ENCODE results near the gene HLCS.

Gene HLCS

GRCh38 chr21:36733857-36734256, 232.6 kb downstream of the HLCS start:
- TF ChIP-seq CTCF (IDR thresholded peaks at IDR 0.05; ENCODE audit: low read depth, low read length), result no peak
- no peak overlapping the region for H3K4me3 ChIP-seq (ENCODE audit: low read depth, low read length)

- no peak overlapping the region for H3K4me3 ChIP-seq (ENCODE audit: low read depth, low read length)
- TF ChIP-seq CTCF (IDR thresholded peaks at IDR 0.05; ENCODE audit: low read depth, low read length), result no peak
Measured at GRCh38 chr21:36732761-36733160, 233.7 kb downstream of the HLCS start.

- H3K4me3 ChIP-seq (ENCODE audit: low read depth, low read length), result no peak overlapping the region
- TF ChIP-seq CTCF (IDR thresholded peaks at IDR 0.05; ENCODE audit: low read depth, low read length), result no peak
Measured at GRCh38 chr21:36732217-36732616, 234.3 kb downstream of the HLCS start.

GRCh38 chr21:36730291-36731281, 235.9 kb downstream of the HLCS start:
- H3K4me3 ChIP-seq (ENCODE audit: low read depth, low read length), result no peak overlapping the region

GRCh38 chr21:36729310-36729970, 237.0 kb downstream of the HLCS start:
- no peak for TF ChIP-seq CTCF (IDR thresholded peaks at IDR 0.05; ENCODE audit: low read depth, low read length)
- no peak overlapping the region for H3K4me3 ChIP-seq (ENCODE audit: low read depth, low read length)

More at GRCh38 chr21:36730291-36731281, 235.9 kb downstream of the HLCS start:
- no peak for TF ChIP-seq CTCF (IDR thresholded peaks at IDR 0.05; ENCODE audit: low read depth, low read length)

GRCh38 chr21:36728371-36729111, 237.9 kb downstream of the HLCS start:
- no peak for TF ChIP-seq CTCF (IDR thresholded peaks at IDR 0.05; ENCODE audit: low read depth, low read length)
- H3K4me3 ChIP-seq (ENCODE audit: low read depth, low read length), result no peak overlapping the region

All from WI38 (cell line).